Raji (cell line): ENCODE results near the gene MAD1L1.

Experiments
- POLR2A ChIP-seq: IDR thresholded peaks from 2 replicates; pipeline ENCODE4 v1.6.1; 2011; ENCODE audit warnings: low read depth, low read length, control low read depth; ENCODE audit not compliant: insufficient read depth

The MAD1L1 gene

GRCh38 chr7:1964913-1965578, 267.7 kb downstream of the MAD1L1 start:
- TF ChIP-seq POLR2A = no peak

GRCh38 chr7:1964211-1964912, 268.4 kb downstream of the MAD1L1 start:
- no peak for TF ChIP-seq POLR2A

GRCh38 chr7:1963575-1963974, 269.2 kb downstream of the MAD1L1 start:
- TF ChIP-seq POLR2A = no peak

GRCh38 chr7:1961701-1962276, 271.0 kb downstream of the MAD1L1 start:
- no peak for TF ChIP-seq POLR2A

GRCh38 chr7:1959305-1959704, 273.4 kb downstream of the MAD1L1 start:
- no peak for TF ChIP-seq POLR2A

GRCh38 chr7:1957471-1958225, 275.1 kb downstream of the MAD1L1 start:
- TF ChIP-seq POLR2A = no peak

GRCh38 chr7:1956611-1957470, 275.9 kb downstream of the MAD1L1 start:
- no peak for TF ChIP-seq POLR2A

- TF ChIP-seq POLR2A = no peak
These were observed 276.6 kb downstream of the MAD1L1 start for GRCh38 chr7:1956141-1956540.

- no peak for TF ChIP-seq POLR2A
These were observed 278.3 kb downstream of the MAD1L1 start for GRCh38 chr7:1954366-1955004.

- no peak for TF ChIP-seq POLR2A
These were observed 279.2 kb downstream of the MAD1L1 start for GRCh38 chr7:1953199-1954190.

- no peak for TF ChIP-seq POLR2A
These were observed 280.0 kb downstream of the MAD1L1 start for GRCh38 chr7:1952781-1953180.

- no peak for TF ChIP-seq POLR2A
These were observed 280.5 kb downstream of the MAD1L1 start for GRCh38 chr7:1952169-1952760.

GRCh38 chr7:1951600-1951999, 281.1 kb downstream of the MAD1L1 start:
- TF ChIP-seq POLR2A = no peak
